Measurements from ENCODE around the gene HBB. TPM values are rescaled to one million over a fixed set of nuclear protein-coding genes. Genes with fewer than 3 reads are reported as not detected.

HBB gene
- polyA plus RNA-seq, 3 donors = 3.0 to 298 (median 278) TPM

DNA sequence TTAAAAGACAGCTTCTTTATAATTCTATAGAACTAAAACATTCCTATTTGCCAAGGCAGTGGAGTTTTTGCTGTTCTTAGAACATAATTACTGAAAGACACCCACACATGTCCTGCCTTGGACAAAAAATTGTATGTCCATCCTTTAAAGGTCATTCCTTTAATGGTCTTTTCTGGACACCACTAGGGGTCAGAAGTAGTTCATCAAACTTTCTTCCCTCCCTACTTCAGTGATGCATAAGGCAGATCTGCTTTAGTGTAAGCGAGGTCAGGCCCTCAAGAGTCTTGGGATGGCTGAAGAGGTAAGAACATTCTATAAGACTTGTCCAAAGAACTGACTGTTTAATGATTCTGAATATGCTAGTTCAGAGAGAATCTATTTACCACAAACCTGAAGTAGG lies 22.1 kb downstream of the HBB start:
- no peaks in the 10 kb centered on the region for H3K9me3 Mint-ChIP-seq
- no peaks in the 10 kb centered on the region for H3K9me3 ChIP-seq (replicated peaks in 1 of 2; ENCODE audit: control insufficient read depth in 1 of 2, insufficient read depth in 1 of 2, low read length in 2 of 2)
- DNase-seq = no peak
- H3K4me1 ChIP-seq (ENCODE audit: control insufficient read depth in 1 of 2, insufficient read depth in 2 of 2, low read length in 2 of 2) = no peaks in the 10 kb centered on the region
- WGBS (ENCODE audit: insufficient coverage) = no CpG with 5 or more reads among the region's 1 CpG
- TF ChIP-seq, protein P1, sequence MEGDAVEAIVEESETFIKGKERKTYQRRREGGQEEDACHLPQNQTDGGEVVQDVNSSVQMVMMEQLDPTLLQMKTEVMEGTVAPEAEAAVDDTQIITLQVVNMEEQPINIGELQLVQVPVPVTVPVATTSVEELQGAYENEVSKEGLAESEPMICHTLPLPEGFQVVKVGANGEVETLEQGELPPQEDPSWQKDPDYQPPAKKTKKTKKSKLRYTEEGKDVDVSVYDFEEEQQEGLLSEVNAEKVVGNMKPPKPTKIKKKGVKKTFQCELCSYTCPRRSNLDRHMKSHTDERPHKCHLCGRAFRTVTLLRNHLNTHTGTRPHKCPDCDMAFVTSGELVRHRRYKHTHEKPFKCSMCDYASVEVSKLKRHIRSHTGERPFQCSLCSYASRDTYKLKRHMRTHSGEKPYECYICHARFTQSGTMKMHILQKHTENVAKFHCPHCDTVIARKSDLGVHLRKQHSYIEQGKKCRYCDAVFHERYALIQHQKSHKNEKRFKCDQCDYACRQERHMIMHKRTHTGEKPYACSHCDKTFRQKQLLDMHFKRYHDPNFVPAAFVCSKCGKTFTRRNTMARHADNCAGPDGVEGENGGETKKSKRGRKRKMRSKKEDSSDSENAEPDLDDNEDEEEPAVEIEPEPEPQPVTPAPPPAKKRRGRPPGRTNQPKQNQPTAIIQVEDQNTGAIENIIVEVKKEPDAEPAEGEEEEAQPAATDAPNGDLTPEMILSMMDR (IDR thresholded peaks at IDR 0.05) = no peak
- no peaks in the 10 kb centered on the region for H4K20me1 ChIP-seq (ENCODE audit: insufficient read depth, low read length)
- H3K27me3 ChIP-seq (ENCODE audit: control insufficient read depth in 2 of 2, insufficient read depth in 2 of 2, low read length in 2 of 2) = no peaks in the 10 kb centered on the region
- no peak overlapping the region for H3K27ac ChIP-seq (ENCODE audit: low read depth in 1 of 2, low read length in 2 of 2)
- peaks cover 0 to 3% (median 3%) of the 10 kb centered on the region in 3 donors for H3K27me3 Mint-ChIP-seq (ENCODE audit: low read depth in 3 of 3)
- no peaks in the 10 kb centered on the region for H3K4me1 Mint-ChIP-seq
- no peaks in the 10 kb centered on the region for H3K36me3 Mint-ChIP-seq
- no peak overlapping the region for H2AFZ ChIP-seq (ENCODE audit: insufficient read depth, low read depth, low read length, poor library complexity, severe bottlenecking)
- H3K27ac Mint-ChIP-seq = no peak overlapping the region
- no peaks in the 10 kb centered on the region for H3K36me3 ChIP-seq (replicated peaks in 1 of 2; ENCODE audit: control insufficient read depth in 1 of 2, insufficient read depth in 2 of 2, low read length in 2 of 2)
- intact Hi-C loops (cut with micrococcal nuclease) = no loop called here
- no peak overlapping the region for H3K4me3 ChIP-seq (replicated peaks in 1 of 3; ENCODE audit: low read depth in 2 of 3, low read length in 3 of 3)
- no peaks in the 10 kb centered on the region for H3K79me2 ChIP-seq (ENCODE audit: insufficient read depth, low read length)
- no peak overlapping the region for H3K4me3 Mint-ChIP-seq
- H3K4me2 ChIP-seq (replicated peaks; ENCODE audit: extremely low read depth, low read length, poor library complexity, severe bottlenecking) = no peak overlapping the region
- H3K9ac ChIP-seq (ENCODE audit: insufficient read depth, low read length, poor library complexity, severe bottlenecking) = no peak overlapping the region

DNA sequence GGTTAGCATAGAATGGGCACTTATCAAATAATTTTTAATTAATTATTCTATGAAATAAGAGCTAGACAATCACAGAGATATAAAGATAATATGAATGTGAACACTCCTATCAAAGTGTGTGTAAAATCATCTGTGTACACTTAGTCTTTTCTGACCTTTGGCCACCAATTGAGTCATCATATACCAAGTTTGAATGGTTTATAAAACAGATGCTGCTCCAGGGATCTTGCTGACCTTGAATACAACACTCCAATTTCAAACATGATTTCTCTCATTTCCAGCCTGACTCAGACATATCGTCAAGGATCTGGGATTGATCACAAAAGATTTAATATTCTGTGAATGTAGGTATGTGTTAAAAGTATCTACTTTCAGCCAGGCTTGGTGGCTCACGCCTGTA lies 23.5 kb downstream of the HBB start:
- H4K20me1 ChIP-seq (ENCODE audit: insufficient read depth, low read length) = no peaks in the 10 kb centered on the region
- H3K4me1 ChIP-seq (ENCODE audit: control insufficient read depth in 1 of 2, insufficient read depth in 2 of 2, low read length in 2 of 2) = no peaks in the 10 kb centered on the region
- H2AFZ ChIP-seq (ENCODE audit: insufficient read depth, low read depth, low read length, poor library complexity, severe bottlenecking) = no peak overlapping the region
- intact Hi-C loops (cut with micrococcal nuclease) = no loop called here
- Mint-ChIP-seq H3K27ac (no peak overlapping the region), H3K36me3 (no peaks in the 10 kb centered on the region), H3K27me3 (ENCODE audit: low read depth in 3 of 3) (peaks cover 0 to 3% (median 3%) of the 10 kb centered on the region in 3 donors), H3K9me3 (no peaks in the 10 kb centered on the region), H3K4me1 (no peaks in the 10 kb centered on the region), H3K4me3 (no peak overlapping the region)
- H3K4me3 ChIP-seq (replicated peaks in 1 of 3; ENCODE audit: low read depth in 2 of 3, low read length in 3 of 3) = no peak overlapping the region
- no peak for DNase-seq
- no peaks in the 10 kb centered on the region for H3K9me3 ChIP-seq (replicated peaks in 1 of 2; ENCODE audit: control insufficient read depth in 1 of 2, insufficient read depth in 1 of 2, low read length in 2 of 2)
- no peak overlapping the region for H3K27ac ChIP-seq (ENCODE audit: low read depth in 1 of 2, low read length in 2 of 2)
- no peak overlapping the region for H3K9ac ChIP-seq (ENCODE audit: insufficient read depth, low read length, poor library complexity, severe bottlenecking)
- WGBS (ENCODE audit: insufficient coverage) = no CpG with 5 or more reads among the region's 2 CpGs
- H3K79me2 ChIP-seq (ENCODE audit: insufficient read depth, low read length) = no peaks in the 10 kb centered on the region
- H3K27me3 ChIP-seq (ENCODE audit: control insufficient read depth in 2 of 2, insufficient read depth in 2 of 2, low read length in 2 of 2) = no peaks in the 10 kb centered on the region
- no peaks in the 10 kb centered on the region for H3K36me3 ChIP-seq (replicated peaks in 1 of 2; ENCODE audit: control insufficient read depth in 1 of 2, insufficient read depth in 2 of 2, low read length in 2 of 2)
- H3K4me2 ChIP-seq (replicated peaks; ENCODE audit: extremely low read depth, low read length, poor library complexity, severe bottlenecking) = no peak overlapping the region
- TF ChIP-seq, protein P1 (IDR thresholded peaks at IDR 0.05) = no peak
